Measurements from ENCODE around the gene NT5E.

Gene NT5E

GRCh38 chr6:85460154-85460920, 10.5 kb downstream of the NT5E start:
- no peak for DNase-seq (ENCODE audit: low read depth)

- no peak for DNase-seq (ENCODE audit: low read depth)
These were observed 11.3 kb downstream of the NT5E start for GRCh38 chr6:85460921-85461797.

- DNase-seq (ENCODE audit: low read depth): no peak
These were observed 11.9 kb downstream of the NT5E start for GRCh38 chr6:85461798-85462170.

GRCh38 chr6:85462673-85463072, 12.8 kb downstream of the NT5E start:
- DNase-seq (ENCODE audit: low read depth): no peak

GRCh38 chr6:85463621-85464259, 13.9 kb downstream of the NT5E start:
- DNase-seq (ENCODE audit: low read depth): no peak

GRCh38 chr6:85464260-85464644, 14.4 kb downstream of the NT5E start:
- no peak for DNase-seq (ENCODE audit: low read depth)

- DNase-seq (ENCODE audit: low read depth): no peak
These were observed 14.9 kb downstream of the NT5E start for GRCh38 chr6:85464722-85465150.

GRCh38 chr6:85465762-85466161, 15.9 kb downstream of the NT5E start:
- no peak for DNase-seq (ENCODE audit: low read depth)

- no peak for DNase-seq (ENCODE audit: low read depth)
These were observed 18.4 kb downstream of the NT5E start for GRCh38 chr6:85468326-85468725.

- DNase-seq (ENCODE audit: low read depth): no peak
These were observed 19.6 kb downstream of the NT5E start for GRCh38 chr6:85469276-85470022.

GRCh38 chr6:85470023-85470410, 20.1 kb downstream of the NT5E start:
- DNase-seq (ENCODE audit: low read depth): no peak

GRCh38 chr6:85472744-85473143, 22.9 kb downstream of the NT5E start:
- no peak for DNase-seq (ENCODE audit: low read depth)

- DNase-seq (ENCODE audit: low read depth): no peak
These were observed 23.9 kb downstream of the NT5E start for GRCh38 chr6:85473748-85474147.

- DNase-seq (ENCODE audit: low read depth): no peak
These were observed 26.6 kb downstream of the NT5E start for GRCh38 chr6:85476532-85476931.

GRCh38 chr6:85479208-85479607, 29.3 kb downstream of the NT5E start:
- no peak for DNase-seq (ENCODE audit: low read depth)

- no peak for DNase-seq (ENCODE audit: low read depth)
These were observed 32.5 kb downstream of the NT5E start for GRCh38 chr6:85482206-85482904.

GRCh38 chr6:85482905-85483700, 33.2 kb downstream of the NT5E start:
- DNase-seq (ENCODE audit: low read depth): peak; percentile 77

GRCh38 chr6:85483846-85484245, 34.0 kb downstream of the NT5E start:
- no peak for DNase-seq (ENCODE audit: low read depth)

- no peak for DNase-seq (ENCODE audit: low read depth)
These were observed 35.1 kb downstream of the NT5E start for GRCh38 chr6:85484948-85485347.

GRCh38 chr6:85490516-85491248, 40.8 kb downstream of the NT5E start:
- no peak for DNase-seq (ENCODE audit: low read depth)

Data from activated T-cell treated with anti-CD3 and anti-CD28 coated beads for 48 hours (primary cell).